HCT116 (cell line): Measurements from ENCODE around the gene KIAA2012. TPM values are rescaled to one million over a fixed set of nuclear protein-coding genes. Genes with fewer than 3 reads are reported as not detected.

Experiments used
- ATAC-seq: fragments of 200-7000 bp; cut with Tn5 transposase; 2 replicates; pipeline ENCODE4 v1.9.1; 2020; ENCODE audit warnings: mild to moderate bottlenecking, moderate library complexity
- BruUV-seq: library from RNA; stranded (reverse); fragments of 400-500 nt; replicated peaks from 2 replicates; lab custom pipeline; 2021; lab: Mats Ljungman, UMichigan
- CTCF ChIA-PET: fragments of 300-600 bp; sonication (Branson Sonifier 250); formaldehyde crosslinking; loops from one replicate; lab custom pipeline; 2021; ENCODE audit warnings: antibody characterized with exemption; lab: Charles Lee
- POLR2A ChIA-PET: fragments of 300-600, 350-600 bp; sonication (Branson Sonifier 250); formaldehyde crosslinking; loops from one replicate; lab custom pipeline; 2021; ENCODE audit warnings: antibody characterized with exemption; lab: Charles Lee
- RAD21 ChIA-PET, 2 experiments: fragments of 300-600 bp; sonication (Branson Sonifier 250); formaldehyde crosslinking; loops; one replicate each; lab custom pipeline; 2023; ENCODE audit warnings: low total read pairs in 2 of 2; ENCODE audit not compliant: uncharacterized antibody in 2 of 2, unreplicated experiment in 2 of 2, low non-redundant PET in 1 of 2; lab: Charles Lee
- DNase-seq: peaks from one replicate; pipeline ENCODE4 v3.0.0-alpha.2; 2010; ENCODE audit warnings: low read depth, low spot score
- H2AFZ ChIP-seq: fragments of 200-600 bp; shearing (Covaris generic), sonication (generic); 2 replicates; pipeline ENCODE4 v1.6.1; 2017; ENCODE audit warnings: low read depth, mixed run types, mixed read lengths, antibody characterized with exemption, low read length; ENCODE audit not compliant: poor library complexity, severe bottlenecking
- H3K27ac ChIP-seq: 2 replicates; pipeline ENCODE4 v1.5.1; 2012; ENCODE audit warnings: low read depth, low read length
- H3K27me3 ChIP-seq: fragments of 200-600 bp; sonication (generic); 2 replicates; pipeline ENCODE4 v1.6.1; 2016; ENCODE audit warnings: mixed run types, low read length, mixed read lengths; ENCODE audit not compliant: insufficient read depth
- H3K36me3 ChIP-seq, 2 experiments: fragments of 200-500 bp in 1 of 2; fragments of 200-600 bp in 1 of 2; sonication (Bioruptor generic) in 1 of 2; sonication (generic) in 1 of 2; 2 replicates each; pipeline versions ENCODE4 v1.5.1 to v1.6.1; 2014 to 2016; ENCODE audit warnings: low read length in 2 of 2, inconsistent platforms in 1 of 2, mixed read lengths in 1 of 2, mixed run types in 1 of 2; ENCODE audit not compliant: insufficient read depth in 2 of 2, control insufficient read depth in 1 of 2
- H3K4me1 ChIP-seq, 2 experiments: fragments of 200-600 bp in 1 of 2; sonication (generic) in 1 of 2; 2 replicates each; pipeline versions ENCODE4 v1.5.1 to v1.6.1; 2012 to 2017; ENCODE audit warnings: low read length in 2 of 2, inconsistent platforms in 1 of 2, mild to moderate bottlenecking in 1 of 2, mixed read lengths in 1 of 2, mixed run types in 1 of 2, moderate library complexity in 1 of 2; ENCODE audit not compliant: insufficient read depth in 2 of 2, control insufficient read depth in 1 of 2
- H3K4me2 ChIP-seq: fragments of 200-600 bp; sonication (generic); 2 replicates; pipeline ENCODE4 v1.6.1; 2017; ENCODE audit warnings: mixed run types, low read length, mixed read lengths
- H3K4me3 ChIP-seq, 2 experiments: fragments of 200-600 bp in 1 of 2; sonication (generic) in 1 of 2; replicated peaks in 1 of 2; 2 replicates each; pipeline ENCODE4 v1.5.1; 2011 to 2016; ENCODE audit warnings: low read length in 2 of 2, control low read depth in 1 of 2, low read depth in 1 of 2, mild to moderate bottlenecking in 1 of 2, mixed read lengths in 1 of 2, mixed run types in 1 of 2
- H3K79me2 ChIP-seq: fragments of 200-600 bp; sonication (generic); 2 replicates; pipeline ENCODE4 v1.6.1; 2017; ENCODE audit warnings: mild to moderate bottlenecking, mixed run types, low read length, moderate library complexity, mixed read lengths; ENCODE audit not compliant: insufficient read depth
- H3K9ac ChIP-seq: fragments of 200-600 bp; sonication (generic); 2 replicates; pipeline ENCODE4 v1.6.1; 2016; ENCODE audit warnings: low read length, mixed read lengths
- H3K9me2 ChIP-seq: fragments of 200-600 bp; sonication (generic), shearing (Covaris generic); 2 replicates; pipeline ENCODE4 v1.6.1; 2017; ENCODE audit warnings: mixed run types, mild to moderate bottlenecking, moderate library complexity; ENCODE audit not compliant: insufficient read depth
- H3K9me3 ChIP-seq, 2 experiments: fragments of 200-500 bp in 1 of 2; fragments of 200-600 bp in 1 of 2; sonication (Bioruptor generic) in 1 of 2; sonication (generic) in 1 of 2; 2 replicates each; pipeline ENCODE4 v1.6.1; 2014 to 2017; ENCODE audit warnings: low read length in 2 of 2, mixed read lengths in 2 of 2, inconsistent platforms in 1 of 2, low read depth in 1 of 2, mild to moderate bottlenecking in 1 of 2, mixed run types in 1 of 2, moderate library complexity in 1 of 2; ENCODE audit not compliant: control insufficient read depth in 1 of 2, insufficient read depth in 1 of 2
- H4K20me1 ChIP-seq: fragments of 200-600 bp; sonication (generic), shearing (Covaris generic); 2 replicates; pipeline ENCODE4 v1.6.1; 2017; ENCODE audit warnings: mixed run types, mild to moderate bottlenecking, moderate library complexity; ENCODE audit not compliant: insufficient read depth
- ATF3 ChIP-seq: IDR thresholded peaks from 2 replicates; pipeline ENCODE4 v1.6.1; 2012
- CTCF ChIP-seq, 3 experiments: fragments of 200-600 bp in 1 of 3; sonication (generic) in 1 of 3; IDR thresholded peaks in 2 of 3; conservative IDR thresholded peaks in 1 of 3; 2 replicates each; pipeline ENCODE4 v1.5.1; 2012 to 2017; ENCODE audit warnings: low read depth in 2 of 3, low read length in 2 of 3, antibody characterized with exemption in 1 of 3, borderline replicate concordance in 1 of 3, control low read depth in 1 of 3, mild to moderate bottlenecking in 1 of 3, mixed read lengths in 1 of 3, mixed run types in 1 of 3, moderate library complexity in 1 of 3; ENCODE audit not compliant: insufficient read depth in 1 of 3
- EZH2 ChIP-seq: fragments of 200-600 bp; sonication (generic); IDR thresholded peaks from 2 replicates; pipeline ENCODE4 v1.6.1; 2017; ENCODE audit warnings: antibody characterized with exemption, mixed run types
- FOSL1 ChIP-seq: IDR thresholded peaks from 2 replicates; pipeline ENCODE4 v1.6.1; 2012; ENCODE audit warnings: low read depth
- MAX ChIP-seq: IDR thresholded peaks from 2 replicates; pipeline ENCODE4 v1.6.1; 2012
- POLR2A ChIP-seq: IDR thresholded peaks from 2 replicates; pipeline ENCODE4 v1.7.0; 2011; ENCODE audit warnings: borderline replicate concordance; ENCODE audit not compliant: insufficient read depth, insufficient read length; ENCODE audit errors: extremely low read depth
- POLR2AphosphoS5 ChIP-seq: IDR thresholded peaks from 2 replicates; pipeline ENCODE4 v1.6.1; 2011; ENCODE audit warnings: mild to moderate bottlenecking, low read depth, low read length, moderate library complexity
- RAD21 ChIP-seq: IDR thresholded peaks from 2 replicates; pipeline ENCODE4 v1.6.1; 2012; ENCODE audit warnings: low read depth, mild to moderate bottlenecking
- SRF ChIP-seq: IDR thresholded peaks from 2 replicates; pipeline ENCODE4 v1.6.1; 2012; ENCODE audit warnings: low read depth
- TCF7L2 ChIP-seq: IDR thresholded peaks from 2 replicates; pipeline ENCODE4 v1.7.0; 2011; ENCODE audit warnings: borderline replicate concordance, inconsistent platforms; ENCODE audit not compliant: insufficient read depth, insufficient read length; ENCODE audit errors: extremely low read depth
- ZBTB33 ChIP-seq: IDR thresholded peaks from 2 replicates; pipeline ENCODE4 v1.6.1; 2011; ENCODE audit warnings: mild to moderate bottlenecking, low read length, moderate library complexity; ENCODE audit not compliant: insufficient replicate concordance; ENCODE audit errors: extremely low read depth
- ZNF274 ChIP-seq: fragments of 200-500 bp; sonication (Bioruptor generic); IDR thresholded peaks from 2 replicates; pipeline ENCODE4 v1.6.1; 2014; ENCODE audit warnings: mild to moderate bottlenecking, low read depth, low read length, inconsistent platforms
- intact Hi-C: fragments of 100-400 bp; cut with micrococcal nuclease; formaldehyde crosslinking; loops from 2 replicates; pipeline ENCODE4 v1.10.0; 2022
- total RNA-seq: library from RNA; stranded (reverse); gene quantifications from one replicate; pipeline ENCODE4 v1.2.1, GENCODE V29; 2021; ENCODE audit not compliant: unreplicated experiment

KIAA2012 gene
- total RNA-seq, 1 experiment from 2014 or later, result not detected

GRCh38 chr2:202169832-202170424, 96.9 kb downstream of the KIAA2012 start:
- POLR2A ChIA-PET, result no interaction called here
- no TSS peak for BruUV-seq

GRCh38 chr2:202171241-202171825, 98.3 kb downstream of the KIAA2012 start:
- Histone ChIP-seq H4K20me1 (no peaks in the 10 kb centered on the region), H2AFZ (no peak overlapping the region), H3K9me2 (no peaks in the 10 kb centered on the region), H3K4me3 (no peak overlapping the region), H3K4me1 (no peaks in the 10 kb centered on the region), H3K9ac (no peak overlapping the region), H3K79me2 (no peaks in the 10 kb centered on the region), H3K4me2 (no peak overlapping the region), H3K27me3 (no peaks in the 10 kb centered on the region), H3K9me3 (no peaks in the 10 kb centered on the region), H3K27ac (no peak overlapping the region), H3K36me3 (no peaks in the 10 kb centered on the region)
- no TSS peak for BruUV-seq
- intact Hi-C loops, result no loop called here
- ATAC-seq (no peak), DNase-seq (no peak)
- CTCF ChIA-PET, result interaction anchor here (1.5 kb wide), 1 partner anchor 10 kb away, joined by 3 read pairs; no protein-coding TSS in a partner anchor
- RAD21 ChIA-PET, result no interaction called here
- POLR2A ChIA-PET, result no interaction called here
- TF ChIP-seq POLR2AphosphoS5 (no peak), POLR2A (no peak), FOSL1 (no peak), MAX (no peak), ZNF274 (no peak), CTCF (IDR thresholded peaks at IDR 0.05 in 2 of 3, conservative IDR thresholded peaks at IDR 0.05 in 1 of 3; ENCODE audit: borderline replicate concordance in 1 of 3, insufficient read depth in 1 of 3, low read depth in 2 of 3, low read length in 2 of 3) (no peak), EZH2 (no peak), TCF7L2 (no peak), RAD21 (no peak), SRF (no peak), ZBTB33 (no peak)

More at GRCh38 chr2:202169832-202170424, 96.9 kb downstream of the KIAA2012 start:
- ChIA-PET RAD21 (interaction anchor here in 1 of 2 experiments (0.6 kb wide), 1 partner anchor 42 kb away, joined by 3 read pairs; no protein-coding TSS in a partner anchor), CTCF (interaction anchor here (0.5 kb wide), 1 partner anchor 366 kb away, joined by 3 read pairs; no protein-coding TSS in a partner anchor)
- H3K36me3 ChIP-seq, result no peaks in the 10 kb centered on the region
- H3K4me2 ChIP-seq, result no peak overlapping the region
- H3K9ac ChIP-seq, result no peak overlapping the region
- no peak overlapping the region for H3K27ac ChIP-seq
- H3K4me1 ChIP-seq, result no peaks in the 10 kb centered on the region
- H3K9me2 ChIP-seq, result no peaks in the 10 kb centered on the region
- no peak overlapping the region for H3K4me3 ChIP-seq
- no peaks in the 10 kb centered on the region for H3K27me3 ChIP-seq
- DNase-seq, result no peak
- intact Hi-C loops, result no loop called here
- ATAC-seq, result peak; percentile 36; the same call in 1 of the 2 replicates
- no peaks in the 10 kb centered on the region for H3K79me2 ChIP-seq
- H3K9me3 ChIP-seq, result no peaks in the 10 kb centered on the region
- TF ChIP-seq ATF3 (no peak), MAX (no peak)
- no peaks in the 10 kb centered on the region for H4K20me1 ChIP-seq
- no peak overlapping the region for H2AFZ ChIP-seq
